GM18909 (cell line): Measurements from ENCODE around the gene GPATCH1.
A peak's percentile ranks its signal among the peaks of the same experiment; 100 is the strongest.
"Not testable (repeated sequence)": the region's sequence is repeated elsewhere in the genome, so short reads cannot be mapped to it uniquely, and the experiment has no call there.

Experiments used
- ATAC-seq: cut with Tn5 transposase; IDR thresholded peaks from one replicate; pipeline ENCODE4 v1.9.1; 2021; ENCODE audit warnings: mild to moderate bottlenecking; ENCODE audit not compliant: unreplicated experiment, poor library complexity

The GPATCH1 gene

DNA sequence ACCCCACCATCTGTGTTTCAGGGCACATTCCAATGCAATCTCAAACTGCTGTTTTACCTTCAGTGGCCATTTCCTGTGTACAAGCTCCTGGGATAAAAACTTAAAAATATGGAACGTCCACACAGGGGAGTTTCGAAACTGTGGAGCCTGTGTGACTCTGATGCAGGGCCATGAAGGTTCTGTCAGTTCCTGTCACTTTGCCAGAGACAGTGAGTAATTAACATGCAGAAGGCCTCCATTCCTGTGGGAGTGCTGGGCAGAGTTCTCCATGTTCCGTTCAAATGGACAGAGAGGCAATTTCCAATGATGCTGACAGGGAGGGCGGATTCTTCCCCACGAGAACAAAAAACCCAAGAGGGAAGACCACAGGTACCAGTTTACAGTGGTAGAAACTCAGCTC is 75.4 kb downstream of the GPATCH1 start:
- no peak for ATAC-seq

DNA sequence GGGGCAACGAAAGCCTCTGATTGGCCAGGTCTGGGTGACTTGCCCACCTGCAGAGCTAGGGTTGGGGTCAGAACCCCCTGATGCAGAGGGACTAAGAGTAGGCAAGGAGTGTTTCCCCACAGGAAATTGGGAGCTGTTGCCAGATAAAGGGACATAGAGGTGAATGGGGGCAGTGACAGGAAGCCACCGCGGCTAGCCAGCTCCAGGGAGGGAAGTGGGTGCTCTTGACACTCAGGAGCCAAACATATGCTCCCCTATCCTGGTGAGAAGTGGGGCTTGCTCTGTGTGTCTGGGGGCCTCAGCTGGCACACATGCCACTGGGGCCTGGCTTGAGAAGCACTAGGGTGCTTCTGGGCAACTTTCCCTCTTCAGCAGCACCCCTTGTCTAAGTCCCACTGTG is 76.9 kb downstream of the GPATCH1 start:
- no peak for ATAC-seq

- no peak for ATAC-seq
These were observed 77.4 kb downstream of the GPATCH1 start for GRCh38 chr19:33158365-33158764.

DNA sequence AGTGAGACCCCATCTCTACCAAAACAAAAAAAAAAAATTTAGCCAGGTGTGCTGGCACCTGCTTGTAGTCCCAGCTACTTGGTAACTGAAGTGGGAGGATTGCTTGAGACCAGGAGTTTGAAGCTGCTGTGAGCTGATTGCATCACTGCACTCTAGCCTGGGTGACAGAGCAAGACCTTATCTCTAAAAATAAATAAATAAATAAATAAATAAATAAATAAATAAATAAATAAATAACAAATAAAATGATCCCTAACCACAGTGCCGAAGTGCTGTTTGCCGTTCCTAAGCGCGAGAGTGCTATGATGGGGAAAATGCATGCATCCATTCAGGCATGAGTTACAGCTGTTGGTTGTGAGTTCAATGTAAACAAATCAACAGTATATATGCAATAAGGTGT is 78.2 kb downstream of the GPATCH1 start:
- ATAC-seq, result no peak

GRCh38 chr19:33159893-33160292 is 78.9 kb downstream of the GPATCH1 start:
- ATAC-seq, result no peak

DNA sequence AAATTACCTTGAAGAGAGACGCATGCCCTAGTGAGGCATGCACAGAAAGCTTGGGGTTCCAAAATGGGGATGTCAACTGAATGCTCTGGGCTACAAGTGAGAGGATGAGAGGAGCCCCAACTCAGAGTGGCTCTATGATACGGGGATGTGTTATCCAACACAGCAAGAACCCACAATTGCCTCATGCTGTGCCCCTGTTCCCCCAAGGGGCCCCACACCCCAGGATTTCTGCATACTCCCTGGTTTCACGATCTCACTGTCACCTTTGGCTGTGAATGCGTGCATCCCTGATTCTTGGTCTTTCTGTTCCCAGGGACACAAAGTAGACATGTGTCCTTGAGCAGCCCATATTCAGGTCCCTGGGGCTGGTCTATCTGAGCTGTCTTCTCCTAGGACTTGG is 80.2 kb downstream of the GPATCH1 start:
- ATAC-seq, result no peak

DNA sequence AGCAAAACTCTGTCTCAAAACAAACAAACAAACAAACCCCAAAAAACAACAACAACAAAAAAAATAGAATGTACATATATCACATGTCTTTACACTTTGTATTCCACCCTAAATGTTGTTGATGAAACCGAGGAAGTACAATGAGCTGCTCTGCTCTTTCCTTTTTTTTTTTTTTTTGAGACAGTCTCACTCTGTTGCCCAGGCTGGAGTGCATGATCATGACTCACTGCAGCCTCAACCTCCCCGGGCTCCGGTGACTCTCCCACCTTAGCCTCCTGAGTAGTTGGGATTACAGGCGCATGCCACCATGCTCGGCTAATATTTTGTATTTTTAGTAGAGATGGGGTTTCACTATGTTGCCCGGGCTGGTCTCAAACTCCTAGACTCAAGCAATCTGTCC is 82.5 kb downstream of the GPATCH1 start:
- no peak for ATAC-seq

DNA sequence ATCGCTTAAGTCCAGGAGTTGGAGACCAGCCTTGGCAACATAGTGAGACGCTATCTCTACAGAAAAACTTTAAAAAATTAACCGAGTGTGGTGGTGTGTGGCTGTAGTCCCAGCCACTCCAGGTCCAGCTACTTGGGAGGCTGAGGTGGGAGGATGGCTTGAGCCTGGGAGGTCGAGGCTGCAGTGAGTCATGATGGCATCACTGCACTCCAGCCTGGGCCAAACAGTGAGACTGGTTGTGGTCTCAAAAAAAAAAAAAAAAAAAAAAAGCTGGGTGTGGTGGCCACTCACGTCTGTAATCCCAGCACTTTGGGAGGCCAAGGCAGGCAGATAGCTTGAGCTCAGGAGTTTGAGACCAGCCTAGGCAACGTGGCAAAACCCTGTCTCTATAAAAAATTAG is 85.1 kb downstream of the GPATCH1 start:
- not testable (repeated sequence) for ATAC-seq

DNA sequence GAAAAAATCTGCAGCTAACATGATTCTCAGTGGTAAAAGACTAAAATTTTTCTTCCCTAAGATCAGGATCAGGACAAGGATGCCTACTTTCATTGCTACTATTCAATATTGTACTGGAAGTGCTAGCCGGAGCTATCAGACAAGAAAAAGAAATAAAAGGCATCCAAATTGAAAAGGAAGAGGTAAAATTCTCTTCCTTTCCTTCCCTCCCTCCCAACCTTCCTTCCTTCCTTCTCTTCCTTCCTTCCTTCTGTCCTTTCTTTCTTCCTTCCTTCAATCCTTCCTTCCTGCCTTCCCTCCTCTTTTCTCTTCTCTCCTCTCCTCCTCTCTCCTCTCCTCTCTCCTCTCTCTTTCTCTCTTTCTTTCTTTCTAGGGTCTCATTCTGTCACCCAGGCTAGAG is 86.5 kb downstream of the GPATCH1 start:
- no peak for ATAC-seq

- ATAC-seq, result no peak
These were observed 87.5 kb downstream of the GPATCH1 start for GRCh38 chr19:33168528-33168927.

DNA sequence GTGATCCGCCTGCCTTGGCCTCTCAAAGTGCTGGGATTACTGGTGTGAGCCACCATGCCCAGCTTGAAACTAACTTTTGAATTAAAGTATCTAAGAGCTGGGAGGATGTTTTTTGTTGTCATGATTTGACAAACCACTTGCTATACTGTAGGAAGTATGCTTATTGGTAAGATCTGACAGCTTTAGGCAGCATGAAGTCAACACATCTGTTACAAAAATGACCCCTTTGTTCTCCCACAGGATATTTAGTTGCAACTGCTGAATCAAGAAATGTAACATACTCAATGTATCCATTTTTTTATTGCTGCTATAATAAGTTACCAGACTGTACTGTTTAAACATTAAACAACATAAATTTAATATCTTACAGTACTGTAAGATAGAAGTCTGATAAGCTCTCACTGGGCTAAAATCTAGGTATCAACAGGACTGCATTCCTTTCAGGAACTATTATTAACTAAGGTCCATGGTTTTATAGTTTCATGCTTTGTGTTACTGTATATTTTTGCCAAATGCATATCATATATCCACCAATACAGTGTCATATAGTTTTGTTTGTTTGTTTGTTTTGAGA is 90.3 kb downstream of the GPATCH1 start:
- ATAC-seq, result no peak

GRCh38 chr19:33171916-33172359 is 91.0 kb downstream of the GPATCH1 start:
- no peak for ATAC-seq

GRCh38 chr19:33174186-33174585 is 93.2 kb downstream of the GPATCH1 start:
- ATAC-seq, result no peak

DNA sequence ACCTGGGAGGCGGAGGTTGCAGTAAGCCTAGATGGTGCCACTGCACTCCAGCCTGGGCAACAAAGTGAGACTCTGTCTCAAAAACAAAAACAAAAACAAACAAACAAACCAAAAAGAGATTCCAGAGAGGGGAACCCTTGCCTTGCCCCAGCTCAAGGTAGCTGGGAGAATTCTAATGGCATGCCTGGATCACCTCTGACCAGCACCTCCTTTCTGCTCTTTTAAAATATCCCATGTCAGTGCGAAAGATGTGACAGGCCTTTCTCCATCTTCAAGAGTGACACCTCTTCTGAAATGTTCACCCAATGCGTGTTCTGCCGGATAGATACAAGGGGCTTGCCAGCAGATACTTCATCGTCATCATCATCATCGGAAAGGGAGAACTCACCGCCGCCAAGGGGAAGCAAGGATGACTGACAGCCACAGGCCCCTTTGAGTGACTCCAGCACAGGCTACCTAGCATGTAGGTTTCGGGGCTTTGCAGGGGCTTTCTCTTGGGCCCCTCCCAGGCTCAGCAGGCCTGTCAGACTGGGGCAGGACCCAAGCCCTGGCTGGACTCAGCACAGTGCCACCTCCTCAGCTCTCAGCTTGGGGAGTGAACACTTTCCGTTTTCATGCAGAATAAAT is 94.3 kb downstream of the GPATCH1 start:
- ATAC-seq, result no peak

- ATAC-seq, result peak; percentile 5
These were observed 95.1 kb downstream of the GPATCH1 start for GRCh38 chr19:33175886-33176669.

- ATAC-seq, result peak; percentile 83
These were observed 95.9 kb downstream of the GPATCH1 start for GRCh38 chr19:33176670-33177416.

- peak; percentile 27 for ATAC-seq
These were observed 96.5 kb downstream of the GPATCH1 start for GRCh38 chr19:33177417-33177979.
